NCI-H526 (cell line): ENCODE data around the gene CCDC9.
A peak's percentile ranks its signal among the peaks of the same experiment; 100 is the strongest.
"Not testable (repeated sequence)": the region's sequence is repeated elsewhere in the genome, so short reads cannot be mapped to it uniquely, and the experiment has no call there.

ENCODE experiments used
- DNase-seq, 2 experiments: peaks; one replicate each; lab custom pipeline; 2025; lab: John Stamatoyannopoulos, UW

The CCDC9 gene

GRCh38 chr19:47300867-47301266 lies 44.5 kb downstream of the CCDC9 start:
- not testable (repeated sequence) for DNase-seq

DNA sequence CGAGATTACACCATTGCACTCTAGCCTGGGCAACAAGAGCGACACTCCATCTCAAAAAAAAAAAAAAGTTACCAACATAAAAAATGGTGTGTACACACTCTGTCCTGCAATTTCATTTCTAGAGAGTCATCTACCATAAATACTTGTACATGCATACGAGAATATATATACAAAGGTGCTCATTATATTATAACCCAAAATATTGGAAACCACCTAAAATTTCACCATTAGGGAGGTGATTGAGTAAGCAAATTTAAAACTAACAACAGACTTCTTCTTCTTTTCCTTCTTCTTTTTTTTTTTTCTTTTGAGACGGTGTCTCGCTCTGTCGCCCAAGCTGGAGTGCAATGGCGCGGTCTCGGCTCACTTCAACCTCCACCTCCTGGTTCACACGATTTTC lies 45.9 kb downstream of the CCDC9 start:
- DNase-seq, result no peak

DNA sequence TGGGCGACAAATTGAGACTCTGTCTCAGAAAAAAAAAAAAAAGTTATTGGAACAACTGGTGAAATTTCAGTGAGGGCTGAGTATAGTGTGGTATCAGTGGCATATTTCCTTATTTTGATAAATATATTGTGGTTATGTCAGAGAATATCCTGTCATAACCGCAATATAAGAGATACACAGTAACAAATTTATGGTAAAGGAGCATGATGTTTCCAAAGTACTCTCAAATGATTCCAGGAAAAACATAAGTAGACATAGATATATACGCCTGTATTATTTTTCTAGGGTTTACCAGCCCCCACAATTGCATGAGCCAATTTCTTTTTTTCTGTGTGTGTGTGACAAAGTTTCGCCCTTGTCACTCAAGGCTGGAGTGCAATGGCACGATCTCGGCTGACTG lies 47.6 kb downstream of the CCDC9 start:
- DNase-seq, result no peak

- DNase-seq, result peak in 1 of 2 experiments; percentile 61
These were observed 49.0 kb downstream of the CCDC9 start for GRCh38 chr19:47305309-47305751.

GRCh38 chr19:47306303-47306702 lies 50.0 kb downstream of the CCDC9 start:
- no peak for DNase-seq

- no peak for DNase-seq
These were observed 52.7 kb downstream of the CCDC9 start for GRCh38 chr19:47309038-47309437.

GRCh38 chr19:47309608-47310007 lies 53.3 kb downstream of the CCDC9 start, which contains the start of gene C5AR1:
C5AR1 (plus strand) TSS chr19:47309861; CDS start chr19:47309896, 35 bp downstream.
- no peak for DNase-seq

DNA sequence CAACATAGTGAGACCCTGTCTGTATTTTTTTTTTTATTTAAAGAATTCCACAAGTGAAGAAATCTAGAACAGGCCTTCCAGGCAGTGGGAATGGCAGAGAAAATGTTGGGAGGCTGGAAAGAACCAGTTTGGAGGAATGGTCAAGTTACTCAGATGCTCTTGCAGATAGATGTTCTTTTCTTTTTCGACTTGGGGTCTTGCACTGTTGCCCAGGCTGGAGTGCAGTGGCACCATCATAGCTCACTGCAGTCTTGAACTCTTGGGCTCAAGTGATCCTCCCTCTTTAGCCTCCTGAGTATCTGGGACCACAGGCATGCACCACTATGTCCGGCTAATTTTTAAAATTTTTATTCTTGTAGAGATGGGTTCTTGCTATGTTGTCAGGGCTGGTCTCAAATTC lies 54.0 kb downstream of the CCDC9 start:
- DNase-seq, result no peak

DNA sequence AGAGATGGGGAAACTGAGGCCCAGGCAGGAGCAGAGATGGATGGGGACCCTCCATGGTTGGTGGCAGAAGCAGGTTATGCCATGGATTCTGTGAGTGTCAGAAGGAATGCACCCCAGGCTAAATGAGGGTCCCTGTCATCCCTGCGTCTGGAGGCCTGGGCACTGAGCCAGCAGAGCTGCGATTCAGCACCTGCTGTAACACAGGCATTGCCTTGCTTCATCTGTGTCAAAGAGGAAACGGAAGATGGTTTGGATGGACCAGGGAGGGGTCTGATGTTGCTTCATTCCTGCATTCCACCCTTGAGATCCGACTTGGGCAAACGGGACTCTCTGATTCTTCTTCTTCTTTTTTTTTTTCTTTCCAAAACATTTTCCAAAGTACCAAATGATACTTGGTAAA lies 54.5 kb downstream of the CCDC9 start:
- DNase-seq, result peak in 1 of 2 experiments; percentile 17

GRCh38 chr19:47312366-47313006 lies 56.2 kb downstream of the CCDC9 start:
- no peak for DNase-seq

DNA sequence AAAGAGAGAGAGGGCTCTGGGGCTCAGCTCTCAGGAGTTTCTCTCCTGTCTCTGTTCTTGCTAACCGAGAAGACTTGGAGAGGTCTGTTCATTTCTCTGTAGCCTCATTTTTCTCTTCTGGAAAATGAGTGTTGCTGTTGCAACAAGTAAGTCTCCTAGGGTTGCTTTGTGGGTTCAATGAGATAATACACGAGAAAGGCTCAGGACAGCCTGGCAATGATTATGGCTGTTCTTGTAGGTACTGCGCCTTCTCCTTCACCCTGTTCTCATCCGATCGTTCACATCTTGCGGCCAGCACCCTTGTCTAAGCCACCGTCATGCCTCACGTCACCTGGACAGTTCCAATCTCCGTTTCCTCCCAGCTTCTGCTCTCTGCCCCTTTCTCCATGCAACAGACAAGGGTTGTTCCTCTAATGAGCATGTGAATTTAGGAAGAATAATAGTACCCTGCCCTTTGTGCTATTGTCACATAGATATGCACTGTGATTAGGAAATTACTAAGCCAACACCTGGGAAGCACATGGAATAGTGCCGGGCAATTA lies 57.5 kb downstream of the CCDC9 start:
- no peak for DNase-seq

DNA sequence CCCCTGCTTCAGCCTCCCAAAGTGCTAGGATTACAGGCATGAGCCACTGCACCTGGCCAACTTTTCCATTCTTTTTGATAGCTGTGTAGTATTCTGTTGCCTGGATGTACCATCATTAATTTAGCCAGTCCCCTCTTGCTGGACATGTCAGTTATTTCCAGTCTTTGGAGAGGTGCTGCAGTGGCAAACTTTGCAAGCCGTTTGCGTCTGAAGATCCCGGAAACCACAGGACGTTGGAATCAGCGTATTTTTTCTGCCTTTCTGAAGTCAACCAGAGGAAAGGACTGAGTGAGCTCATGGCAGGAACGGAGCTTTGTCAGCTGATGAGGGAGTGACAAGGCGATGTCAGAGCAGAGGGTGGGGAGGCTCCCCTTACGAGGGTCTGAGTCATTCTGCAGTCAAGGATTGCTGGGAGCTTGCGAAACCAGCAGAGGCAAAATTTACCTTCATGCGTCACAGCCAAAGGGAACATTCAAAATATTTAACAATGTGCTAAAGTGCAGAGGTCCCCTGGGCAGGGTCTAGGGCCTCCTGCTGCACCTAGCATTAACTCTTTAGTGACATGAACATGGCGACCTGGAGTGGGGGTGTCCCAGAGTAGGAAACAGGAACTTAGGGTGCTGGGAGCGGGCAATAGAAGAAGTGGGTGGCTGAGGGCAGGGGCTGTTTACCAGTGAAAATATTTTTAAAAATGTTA lies 58.9 kb downstream of the CCDC9 start:
- no peak for DNase-seq

- no peak for DNase-seq
These were observed 60.2 kb downstream of the CCDC9 start for GRCh38 chr19:47316513-47316912.

- DNase-seq, result no peak
These were observed 63.9 kb downstream of the CCDC9 start for GRCh38 chr19:47319923-47320871.
